Measurements from ENCODE around the gene GANC.

Gene GANC

GRCh38 chr15:42385206-42385979, 112.4 kb downstream of the GANC start:
- Histone ChIP-seq H3K36me3 (ENCODE audit: control insufficient read depth in 2 of 2, insufficient read depth in 1 of 2, low read length in 2 of 2) (no peaks in the 10 kb centered on the region), H3K4me1 (ENCODE audit: control insufficient read depth, insufficient read depth, low read length) (no peaks in the 10 kb centered on the region), H3K9me3 (ENCODE audit: control insufficient read depth, insufficient read depth, low read depth, low read length) (no peaks in the 10 kb centered on the region), H3K27ac (ENCODE audit: extremely low read depth, low read depth, low read length) (no peak overlapping the region), H3K4me3 (ENCODE audit: low read depth, low read length) (no peak overlapping the region)
- ChIA-PET CTCF (interaction anchor here (0.5 to 1.6 kb wide), 23 partner anchors 9 to 382 kb away, joined by 3 to 12 read pairs (median 3); no protein-coding TSS in a partner anchor), POLR2A (interaction anchor here (0.8 kb wide), 1 partner anchor 112 kb away, joined by 5 read pairs; the partner anchor contains the start of genes GANC and TMEM87A)
- no peak for TF ChIP-seq ZSCAN30 (tag by site-specific recombination; IDR thresholded peaks at IDR 0.05)
- no peak for TF ChIP-seq ZBTB20 (tag by site-specific recombination; IDR thresholded peaks at IDR 0.05)
- TF ChIP-seq SCRT1 (tag by site-specific recombination; IDR thresholded peaks at IDR 0.05; ENCODE audit: borderline replicate concordance): peak; percentile 77; the same call in 1 of the 2 replicates
- no peak for TF ChIP-seq ZNF843 (tag by site-specific recombination; IDR thresholded peaks at IDR 0.05)
- TF ChIP-seq PRDM1 (tag by site-specific recombination; IDR thresholded peaks at IDR 0.05): no peak
- TF ChIP-seq ZBTB11 (tag by site-specific recombination; conservative IDR thresholded peaks at IDR 0.05; ENCODE audit: low read depth): no peak
- TF ChIP-seq ZNF302 (tag by site-specific recombination; IDR thresholded peaks at IDR 0.05; ENCODE audit: low read depth): no peak
- TF ChIP-seq ZNF560 (tag by site-specific recombination; IDR thresholded peaks at IDR 0.05; ENCODE audit: borderline replicate concordance): no peak
- TF ChIP-seq, protein P1, sequence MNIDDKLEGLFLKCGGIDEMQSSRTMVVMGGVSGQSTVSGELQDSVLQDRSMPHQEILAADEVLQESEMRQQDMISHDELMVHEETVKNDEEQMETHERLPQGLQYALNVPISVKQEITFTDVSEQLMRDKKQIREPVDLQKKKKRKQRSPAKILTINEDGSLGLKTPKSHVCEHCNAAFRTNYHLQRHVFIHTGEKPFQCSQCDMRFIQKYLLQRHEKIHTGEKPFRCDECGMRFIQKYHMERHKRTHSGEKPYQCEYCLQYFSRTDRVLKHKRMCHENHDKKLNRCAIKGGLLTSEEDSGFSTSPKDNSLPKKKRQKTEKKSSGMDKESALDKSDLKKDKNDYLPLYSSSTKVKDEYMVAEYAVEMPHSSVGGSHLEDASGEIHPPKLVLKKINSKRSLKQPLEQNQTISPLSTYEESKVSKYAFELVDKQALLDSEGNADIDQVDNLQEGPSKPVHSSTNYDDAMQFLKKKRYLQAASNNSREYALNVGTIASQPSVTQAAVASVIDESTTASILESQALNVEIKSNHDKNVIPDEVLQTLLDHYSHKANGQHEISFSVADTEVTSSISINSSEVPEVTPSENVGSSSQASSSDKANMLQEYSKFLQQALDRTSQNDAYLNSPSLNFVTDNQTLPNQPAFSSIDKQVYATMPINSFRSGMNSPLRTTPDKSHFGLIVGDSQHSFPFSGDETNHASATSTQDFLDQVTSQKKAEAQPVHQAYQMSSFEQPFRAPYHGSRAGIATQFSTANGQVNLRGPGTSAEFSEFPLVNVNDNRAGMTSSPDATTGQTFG (tag by site-specific recombination; IDR thresholded peaks at IDR 0.05; ENCODE audit: borderline replicate concordance): no peak
- no peak for TF ChIP-seq ZNF621 (tag by site-specific recombination; IDR thresholded peaks at IDR 0.05)
- TF ChIP-seq ZNF677 (tag by site-specific recombination; IDR thresholded peaks at IDR 0.05): no peak
- TF ChIP-seq, protein P2, sequence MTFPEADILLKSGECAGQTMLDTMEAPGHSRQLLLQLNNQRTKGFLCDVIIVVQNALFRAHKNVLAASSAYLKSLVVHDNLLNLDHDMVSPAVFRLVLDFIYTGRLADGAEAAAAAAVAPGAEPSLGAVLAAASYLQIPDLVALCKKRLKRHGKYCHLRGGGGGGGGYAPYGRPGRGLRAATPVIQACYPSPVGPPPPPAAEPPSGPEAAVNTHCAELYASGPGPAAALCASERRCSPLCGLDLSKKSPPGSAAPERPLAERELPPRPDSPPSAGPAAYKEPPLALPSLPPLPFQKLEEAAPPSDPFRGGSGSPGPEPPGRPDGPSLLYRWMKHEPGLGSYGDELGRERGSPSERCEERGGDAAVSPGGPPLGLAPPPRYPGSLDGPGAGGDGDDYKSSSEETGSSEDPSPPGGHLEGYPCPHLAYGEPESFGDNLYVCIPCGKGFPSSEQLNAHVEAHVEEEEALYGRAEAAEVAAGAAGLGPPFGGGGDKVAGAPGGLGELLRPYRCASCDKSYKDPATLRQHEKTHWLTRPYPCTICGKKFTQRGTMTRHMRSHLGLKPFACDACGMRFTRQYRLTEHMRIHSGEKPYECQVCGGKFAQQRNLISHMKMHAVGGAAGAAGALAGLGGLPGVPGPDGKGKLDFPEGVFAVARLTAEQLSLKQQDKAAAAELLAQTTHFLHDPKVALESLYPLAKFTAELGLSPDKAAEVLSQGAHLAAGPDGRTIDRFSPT (tag by site-specific recombination; IDR thresholded peaks at IDR 0.05): no peak
- no peak for TF ChIP-seq TRIM28 (IDR thresholded peaks at IDR 0.05; ENCODE audit: borderline replicate concordance, low read length)
- no peak for TF ChIP-seq ZNF37A (tag by site-specific recombination; IDR thresholded peaks at IDR 0.05)
- no peak for TF ChIP-seq ZEB2 (tag by site-specific recombination; IDR thresholded peaks at IDR 0.05)
- TF ChIP-seq SETDB1 (IDR thresholded peaks at IDR 0.05; ENCODE audit: insufficient read length, low read length): no peak
- TF ChIP-seq ZNF792 (tag by site-specific recombination; IDR thresholded peaks at IDR 0.05): no peak
- TF ChIP-seq ZNF404 (tag by site-specific recombination; IDR thresholded peaks at IDR 0.05): no peak
- no peak for TF ChIP-seq ZNF19 (tag by site-specific recombination; IDR thresholded peaks at IDR 0.05; ENCODE audit: low read depth)
- no peak for TF ChIP-seq ZNF549 (tag by site-specific recombination; IDR thresholded peaks at IDR 0.05)
- peak; percentile 51 for TF ChIP-seq ZNF654 (tag by site-specific recombination; IDR thresholded peaks at IDR 0.05; ENCODE audit: low read depth)
- TF ChIP-seq KLF7 (tag by site-specific recombination; IDR thresholded peaks at IDR 0.05; ENCODE audit: borderline replicate concordance): no peak
- TF ChIP-seq ZNF629 (tag by site-specific recombination; IDR thresholded peaks at IDR 0.05): no peak
- TF ChIP-seq ZNF433 (tag by site-specific recombination; IDR thresholded peaks at IDR 0.05; ENCODE audit: low read depth): no peak
- no peak for TF ChIP-seq ZNF426 (tag by site-specific recombination; IDR thresholded peaks at IDR 0.05)
- peak; percentile 91 for TF ChIP-seq SCRT2 (tag by site-specific recombination; IDR thresholded peaks at IDR 0.05)
- no peak for TF ChIP-seq ZNF202 (tag by site-specific recombination; IDR thresholded peaks at IDR 0.05; ENCODE audit: borderline replicate concordance)
- TF ChIP-seq, protein P3, sequence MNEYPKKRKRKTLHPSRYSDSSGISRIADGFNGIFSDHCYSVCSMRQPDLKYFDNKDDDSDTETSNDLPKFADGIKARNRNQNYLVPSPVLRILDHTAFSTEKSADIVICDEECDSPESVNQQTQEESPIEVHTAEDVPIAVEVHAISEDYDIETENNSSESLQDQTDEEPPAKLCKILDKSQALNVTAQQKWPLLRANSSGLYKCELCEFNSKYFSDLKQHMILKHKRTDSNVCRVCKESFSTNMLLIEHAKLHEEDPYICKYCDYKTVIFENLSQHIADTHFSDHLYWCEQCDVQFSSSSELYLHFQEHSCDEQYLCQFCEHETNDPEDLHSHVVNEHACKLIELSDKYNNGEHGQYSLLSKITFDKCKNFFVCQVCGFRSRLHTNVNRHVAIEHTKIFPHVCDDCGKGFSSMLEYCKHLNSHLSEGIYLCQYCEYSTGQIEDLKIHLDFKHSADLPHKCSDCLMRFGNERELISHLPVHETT (tag by site-specific recombination; IDR thresholded peaks at IDR 0.05): no peak
